Stimulated activated CD4-positive, alpha-beta T cell treated with anti-CD3 and anti-CD28 coated beads, TNF-alpha, amount 100 ng/mL, for 1 hour (primary cell): ENCODE data around the gene MEA1.
A peak's percentile ranks its signal among the peaks of the same experiment; 100 is the strongest.
"Not testable (repeated sequence)": the region's sequence is repeated elsewhere in the genome, so short reads cannot be mapped to it uniquely, and the experiment has no call there.

ENCODE experiments used
- DNase-seq, 3 donors: peaks; one replicate each; pipeline ENCODE4 v3.0.0-alpha.2; 2020; ENCODE audit warnings: low read depth in 3 of 3, low spot score in 1 of 3

The MEA1 gene

DNA sequence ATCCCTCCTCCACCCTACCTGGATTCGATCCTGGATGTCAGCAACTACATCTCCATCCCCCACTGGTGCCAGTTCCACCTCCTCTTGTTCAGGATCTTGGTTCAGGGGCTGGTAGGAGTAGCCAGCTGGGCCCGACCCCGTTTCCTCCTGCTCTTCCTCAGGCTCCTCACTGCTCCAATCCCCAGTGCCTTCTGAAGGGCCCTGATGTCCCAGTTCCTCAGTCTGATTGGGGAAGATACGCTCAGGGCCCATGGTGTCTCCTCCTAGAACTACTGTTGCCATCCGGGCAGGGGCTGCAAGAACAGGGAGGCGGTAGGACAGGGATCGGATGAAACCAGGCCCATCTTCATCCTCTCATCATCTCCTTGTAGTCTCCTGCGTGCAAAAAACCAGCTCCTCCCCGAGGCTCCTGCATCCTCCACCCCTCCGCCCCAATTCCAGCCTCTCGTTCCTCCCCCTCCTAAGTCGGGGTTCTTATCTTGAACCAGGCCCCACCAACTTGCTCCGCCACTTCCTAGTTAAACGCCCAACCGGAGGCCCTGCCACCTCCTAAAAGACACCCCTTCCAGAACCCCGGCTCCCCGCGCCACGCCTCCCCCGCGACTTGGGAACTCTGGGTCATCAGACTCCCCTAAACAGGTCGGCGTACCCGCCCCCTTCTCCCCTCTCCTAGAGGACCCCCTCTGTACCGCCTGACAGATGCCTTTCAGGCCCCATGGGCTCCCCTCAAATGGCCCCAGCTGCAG, 476 bp downstream of the MEA1 start:
- DNase-seq = no peak

DNA sequence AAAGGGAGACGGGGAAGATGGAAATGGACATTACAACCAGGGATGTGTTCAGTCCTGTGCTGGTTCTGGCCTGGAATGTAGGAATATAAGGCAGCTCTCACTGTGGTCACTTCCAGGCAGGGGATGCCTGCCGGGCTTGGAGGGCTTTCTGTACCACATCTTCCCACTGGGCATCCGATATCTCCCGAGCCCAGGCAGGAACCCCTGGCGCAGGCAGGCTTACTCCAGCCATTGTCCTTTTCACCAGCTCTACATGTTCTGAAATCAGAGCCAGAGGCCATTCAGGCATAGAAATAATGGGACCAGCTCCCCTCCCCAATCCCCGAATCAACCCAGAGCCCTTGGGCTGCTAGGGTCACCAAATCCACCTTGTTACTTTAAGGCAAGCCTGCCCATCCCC, 1.4 kb downstream of the MEA1 start:
- DNase-seq = no peak

DNA sequence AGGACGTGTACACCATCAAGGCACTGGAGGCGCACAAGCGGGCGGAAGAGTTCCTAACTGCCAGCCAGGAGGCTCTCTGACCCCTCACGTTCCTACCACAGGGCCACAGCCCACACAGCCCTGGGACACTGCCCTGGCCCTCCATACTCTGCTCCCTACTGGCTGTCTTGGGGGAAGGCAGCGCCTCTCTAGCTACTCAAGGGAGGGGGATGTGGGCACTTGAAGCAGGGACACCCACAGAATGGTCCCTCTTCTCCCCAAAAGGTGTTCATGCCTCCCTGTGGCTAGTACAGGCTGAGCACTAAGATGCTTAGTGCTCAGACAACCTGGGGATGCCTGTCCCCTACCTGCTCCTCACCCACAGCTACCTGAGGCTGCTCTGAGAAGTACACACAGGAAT, 2.5 kb downstream of the MEA1 start:
- no peak for DNase-seq

DNA sequence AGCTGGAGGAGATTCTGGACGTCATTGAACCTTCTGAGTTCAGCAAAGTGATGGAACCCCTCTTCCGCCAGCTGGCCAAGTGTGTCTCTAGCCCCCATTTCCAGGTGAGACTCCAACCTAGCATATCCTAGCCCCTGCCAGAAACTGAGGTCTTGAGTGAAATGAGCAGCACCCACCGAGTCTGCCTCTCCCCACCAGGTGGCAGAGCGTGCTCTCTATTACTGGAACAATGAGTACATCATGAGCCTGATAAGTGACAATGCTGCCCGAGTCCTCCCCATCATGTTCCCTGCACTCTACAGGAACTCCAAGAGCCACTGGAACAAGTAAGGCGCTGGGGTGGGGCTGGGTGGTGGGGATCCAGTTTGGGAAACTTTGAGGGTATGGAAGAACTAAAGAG, 4.6 kb downstream of the MEA1 start:
- DNase-seq = no peak

DNA sequence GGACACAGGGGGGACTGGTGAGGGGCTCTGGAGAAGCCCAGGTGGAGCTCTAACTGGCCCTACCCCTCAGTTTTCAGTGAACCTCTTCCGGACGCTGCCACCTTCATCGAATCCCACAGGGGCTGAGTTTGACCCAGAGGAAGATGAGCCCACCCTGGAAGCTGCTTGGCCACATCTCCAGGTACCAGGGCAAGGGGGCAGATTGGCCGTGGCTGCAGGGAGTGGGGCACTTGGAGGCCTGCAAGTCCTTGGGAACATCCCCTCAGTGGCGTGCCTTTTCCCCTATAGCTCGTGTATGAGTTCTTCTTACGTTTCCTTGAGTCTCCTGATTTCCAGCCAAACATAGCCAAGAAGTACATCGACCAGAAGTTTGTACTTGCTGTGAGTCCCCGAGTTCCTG, 6.6 kb downstream of the MEA1 start:
- DNase-seq = no peak

DNA sequence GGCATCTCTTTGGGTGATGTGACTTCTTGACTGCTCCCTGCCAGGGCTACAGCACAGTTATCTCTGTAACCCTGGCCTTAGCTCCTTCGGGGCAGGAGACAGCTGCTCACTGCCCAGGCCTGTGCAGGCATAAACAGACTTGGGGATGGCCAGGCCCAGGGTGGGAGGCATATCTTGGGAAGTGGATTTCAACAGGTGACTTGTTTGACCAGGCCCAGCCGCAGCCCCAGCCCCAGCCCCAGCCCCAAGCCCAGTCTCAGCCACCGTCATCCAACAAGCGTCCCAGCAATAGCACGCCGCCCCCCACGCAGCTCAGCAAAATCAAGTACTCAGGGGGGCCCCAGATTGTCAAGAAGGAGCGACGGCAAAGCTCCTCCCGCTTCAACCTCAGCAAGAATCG, 7.5 kb downstream of the MEA1 start:
- no peak for DNase-seq

DNA sequence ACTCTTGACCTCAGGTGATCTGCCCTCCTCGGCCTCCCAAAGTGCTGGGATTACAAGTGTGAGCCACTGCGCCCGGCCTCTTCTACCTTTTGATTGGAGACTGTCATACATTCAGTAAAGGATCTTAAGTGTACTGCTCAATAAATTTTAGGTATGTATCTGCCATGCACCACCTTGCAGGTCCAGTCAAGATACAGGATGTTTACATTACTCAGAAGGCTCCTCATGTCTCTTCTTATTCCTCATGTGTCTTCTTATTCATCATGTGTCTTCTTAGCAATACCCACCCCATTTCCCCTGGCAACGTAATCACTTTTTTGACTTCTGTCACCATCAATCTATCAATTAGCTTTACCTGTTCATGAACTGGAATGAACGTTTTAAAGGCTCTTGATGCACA, 7.9 kb downstream of the MEA1 start:
- DNase-seq = no peak

DNA sequence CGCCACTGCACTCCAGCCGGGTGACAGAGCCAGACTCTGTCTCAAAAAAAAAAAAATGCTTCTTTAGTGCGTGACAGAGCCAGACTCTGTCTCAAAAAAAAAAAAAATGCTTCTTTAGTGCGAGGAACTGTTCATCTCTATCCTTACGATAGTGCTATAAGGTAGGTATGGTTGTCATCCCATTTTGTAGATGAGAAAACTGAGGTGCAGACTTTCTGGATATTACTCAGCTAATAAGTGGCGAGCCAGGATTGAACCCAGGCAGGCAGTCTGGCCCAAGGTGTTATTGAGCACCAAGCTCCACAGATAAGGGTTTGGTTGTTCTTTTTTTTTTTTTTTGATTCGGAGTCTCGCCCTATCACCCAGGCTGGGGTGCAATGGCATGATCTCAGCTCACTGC, 11.9 kb downstream of the MEA1 start:
- no peak for DNase-seq

DNA sequence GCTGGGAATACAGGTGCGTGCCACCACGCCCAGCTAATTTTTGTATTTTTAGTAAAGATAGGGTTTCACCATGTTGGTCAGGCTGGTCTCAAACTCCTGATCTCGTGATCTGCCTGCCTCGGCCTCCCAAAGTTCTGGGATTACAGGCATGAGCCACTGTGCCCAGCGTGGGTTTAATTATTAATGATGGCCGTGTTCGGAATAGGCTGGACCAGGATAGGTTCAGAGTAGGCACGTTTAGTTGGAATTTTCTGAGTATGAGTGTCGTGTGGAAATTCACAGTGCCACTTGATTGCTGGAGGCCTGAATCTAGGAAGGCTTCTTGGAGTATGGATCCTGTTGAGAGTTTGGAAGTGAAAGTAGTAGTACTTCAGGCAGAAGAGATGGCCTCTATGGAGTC, 15.5 kb downstream of the MEA1 start:
- not testable (repeated sequence) for DNase-seq

DNA sequence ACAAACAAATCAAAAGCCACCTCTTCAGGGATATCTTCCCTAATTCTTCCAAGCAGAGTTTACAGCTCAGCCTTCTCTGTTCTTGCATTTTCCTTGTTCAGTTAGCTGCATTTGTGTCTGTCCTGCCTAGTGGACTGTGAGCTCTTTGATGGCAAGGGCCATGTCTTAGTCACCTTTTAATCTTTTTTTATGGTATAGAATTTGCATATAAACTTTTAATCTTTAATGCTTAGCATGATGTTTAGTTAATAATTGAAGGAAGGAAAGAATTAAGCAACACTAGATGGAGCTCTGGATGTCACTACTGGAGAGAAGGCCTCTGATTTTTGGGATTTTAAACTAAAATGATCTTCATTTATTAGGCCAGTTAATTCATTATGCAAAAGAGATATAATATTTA, 17.2 kb downstream of the MEA1 start:
- no peak for DNase-seq

DNA sequence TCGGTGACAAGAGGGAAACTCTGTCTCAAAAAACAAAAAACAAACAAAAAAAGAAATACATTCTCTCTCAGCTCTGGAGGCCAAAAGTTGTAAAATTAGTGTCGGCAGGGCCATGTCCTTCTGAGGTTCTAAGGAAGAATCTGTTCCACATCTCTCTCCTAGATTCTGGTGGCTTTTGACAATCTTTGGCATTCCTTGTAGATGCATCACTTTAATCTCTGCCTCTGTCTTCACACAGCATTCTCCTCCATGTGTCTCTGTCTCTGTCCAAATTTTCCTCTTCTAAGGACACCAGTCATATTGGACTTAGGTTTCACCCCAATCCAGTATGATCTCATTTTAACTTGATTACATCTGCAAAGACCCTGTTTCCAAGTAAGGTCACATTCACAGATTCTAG, 20.3 kb downstream of the MEA1 start:
- no peak for DNase-seq

DNA sequence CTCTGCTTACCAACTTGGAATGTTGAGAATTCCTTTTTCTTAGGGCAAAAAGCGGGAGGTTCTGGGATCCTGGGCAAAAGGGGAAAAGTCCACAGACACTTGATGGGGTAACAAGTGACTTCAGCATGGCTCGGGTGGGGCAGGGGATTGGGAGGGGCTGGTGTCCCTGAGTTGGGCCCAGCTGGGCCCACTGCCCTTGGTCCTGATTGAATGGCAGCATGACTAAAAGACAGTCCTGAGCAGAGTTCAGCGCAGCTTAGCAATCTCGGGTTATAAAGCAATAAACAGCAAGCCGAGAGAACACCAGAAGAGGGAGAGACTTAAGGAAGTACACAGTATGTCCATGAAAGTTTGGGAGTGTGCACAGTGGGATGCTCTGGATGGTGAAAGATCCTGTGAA, 23.8 kb downstream of the MEA1 start:
- DNase-seq = no peak

DNA sequence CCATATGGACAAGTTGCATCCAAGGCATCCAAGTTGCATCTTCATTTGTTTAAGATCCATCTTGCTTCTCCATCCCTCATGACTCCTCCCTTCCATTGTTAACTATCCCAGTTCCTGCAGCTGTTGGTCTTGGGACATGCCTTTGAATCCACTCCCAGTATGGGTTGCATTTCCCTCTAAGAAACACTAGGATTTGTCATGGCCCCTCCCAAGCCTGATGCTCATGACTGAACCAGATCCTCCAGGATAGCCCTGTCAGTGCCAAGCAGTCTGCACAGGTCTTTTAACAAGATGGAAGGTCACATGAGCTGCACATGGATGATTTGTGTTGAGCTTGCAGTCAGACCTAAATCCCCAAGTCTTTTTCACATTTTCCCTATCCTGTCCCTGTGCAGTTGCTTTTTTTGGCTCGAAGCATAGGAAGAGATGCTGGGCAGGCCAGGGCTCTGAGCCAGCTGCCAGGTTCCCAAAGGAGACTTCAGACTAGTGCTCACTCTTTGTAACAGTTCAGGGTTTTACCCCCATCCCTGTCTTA, 25.2 kb downstream of the MEA1 start:
- DNase-seq = no peak

DNA sequence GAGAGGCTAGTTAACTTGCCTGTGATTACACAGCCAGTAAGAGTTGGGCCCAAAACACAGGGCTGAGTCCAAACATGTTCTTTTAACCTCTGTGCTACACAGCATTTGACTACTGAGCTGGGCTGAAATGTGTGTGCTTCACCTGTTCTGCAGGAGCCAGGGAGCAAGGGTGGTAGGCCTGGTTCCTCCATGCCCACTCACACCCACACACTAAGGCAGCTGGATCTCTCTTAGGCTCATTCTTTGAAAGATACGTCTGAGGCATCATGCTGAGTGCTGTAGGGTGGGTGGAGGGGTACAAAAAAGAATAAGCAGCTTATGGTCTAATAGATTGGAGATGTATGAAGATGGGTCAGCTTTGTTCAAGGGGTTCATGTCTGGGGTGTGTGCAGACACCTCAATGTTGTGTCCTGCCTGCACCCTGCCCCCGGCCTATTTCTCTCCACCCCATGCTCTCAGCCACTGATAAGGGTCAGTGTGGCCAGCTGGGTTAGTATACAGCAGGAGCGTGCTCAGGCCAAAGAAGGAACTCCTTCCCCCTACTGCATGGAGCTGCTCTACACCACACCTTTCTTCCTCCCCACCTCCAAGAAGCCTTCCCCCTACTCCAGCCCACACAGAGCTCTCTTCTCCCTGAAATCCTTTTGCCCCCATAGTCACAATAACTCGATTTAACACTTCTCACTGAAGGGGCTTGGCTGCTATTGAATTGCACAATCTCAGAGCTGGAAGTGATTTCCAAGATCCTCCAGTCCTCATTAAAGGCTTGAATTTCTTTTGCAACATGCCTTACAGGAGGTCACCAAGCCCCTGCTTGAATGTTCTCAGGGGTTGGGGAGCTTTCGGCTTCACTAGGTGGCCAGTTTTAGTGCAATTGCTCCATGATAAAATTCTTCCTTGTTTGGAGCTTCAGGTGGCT, 26.0 kb downstream of the MEA1 start:
- no peak for DNase-seq

DNA sequence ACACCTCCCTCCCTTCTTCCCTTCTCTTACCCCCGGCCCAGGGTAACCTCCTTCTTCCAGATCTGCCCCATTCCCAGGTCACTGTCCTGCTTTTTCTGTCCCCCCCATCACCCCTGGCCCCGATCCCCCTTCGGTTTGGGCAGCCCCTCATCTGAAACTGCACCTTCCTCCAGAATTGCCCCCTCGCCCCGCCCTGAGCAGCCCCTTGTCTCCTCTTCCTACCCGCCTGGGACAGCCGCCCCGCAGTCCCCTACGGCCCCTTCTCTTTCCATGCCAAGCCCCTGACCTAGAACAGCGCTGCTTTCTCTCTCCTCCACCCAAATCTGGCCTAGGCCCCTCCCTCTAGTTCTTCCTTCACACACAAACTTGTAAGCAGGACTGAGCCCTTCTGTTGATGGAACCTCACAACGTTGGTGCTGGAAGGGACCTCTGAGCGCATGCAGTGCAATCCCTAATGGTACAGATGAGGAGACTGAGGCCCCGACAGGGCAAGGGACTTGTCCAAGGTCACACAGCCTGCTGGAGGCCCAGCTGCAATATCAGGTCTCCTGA, 28.7 kb downstream of the MEA1 start:
- DNase-seq = no peak

DNA sequence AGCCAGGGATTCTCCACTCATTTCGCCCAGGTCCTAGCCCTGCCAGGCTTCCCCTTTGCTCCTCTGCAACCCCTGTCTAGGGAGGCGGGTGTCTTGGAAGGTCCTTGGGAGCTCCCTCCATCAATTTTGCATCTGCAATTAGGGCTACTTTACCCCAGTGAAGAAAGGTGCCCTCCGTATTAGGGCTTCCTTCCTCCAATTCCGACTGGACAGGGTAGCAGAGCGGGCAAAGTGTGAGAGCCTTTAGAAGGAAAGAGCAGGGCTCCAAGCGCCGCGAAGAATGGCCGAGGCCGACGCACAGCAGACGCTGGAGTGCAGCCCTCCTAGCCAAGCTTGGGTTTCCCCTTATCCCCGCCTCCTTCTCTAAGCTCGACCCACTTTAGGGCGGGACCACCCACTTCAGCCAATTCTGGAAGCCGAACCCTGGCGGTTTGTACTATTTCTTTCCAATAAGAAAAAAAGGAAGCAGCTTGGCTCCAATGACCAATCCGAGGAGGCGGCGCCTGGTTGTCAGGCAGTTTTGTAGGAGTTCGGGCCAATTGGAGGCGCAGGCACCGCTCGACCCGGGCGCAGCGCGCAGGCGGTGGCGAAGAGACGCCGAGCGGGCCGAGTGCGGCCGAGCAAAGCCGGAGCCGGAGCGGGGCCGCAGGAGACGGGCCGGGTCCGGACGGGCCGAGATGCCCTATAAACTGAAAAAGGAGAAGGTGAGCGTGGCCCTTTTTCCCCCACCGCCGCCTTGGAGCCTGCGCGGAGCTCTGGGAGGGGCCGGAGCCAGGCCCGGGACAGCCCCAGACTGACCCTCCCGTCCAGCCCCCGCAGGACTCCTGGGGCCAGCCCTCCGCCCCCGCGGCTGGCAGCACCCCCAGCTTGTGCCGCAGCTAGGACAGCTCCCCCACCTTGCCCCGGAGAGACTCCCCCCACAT, 29.5 kb downstream of the MEA1 start, which contains the start of gene PPP2R5D:
PPP2R5D (plus strand) TSS at position 570 of the 923 bp plus-strand sequence; CDS start at position 678, 108 bp downstream.
- peak; percentile 88 to 92 (median 88) for DNase-seq

DNA sequence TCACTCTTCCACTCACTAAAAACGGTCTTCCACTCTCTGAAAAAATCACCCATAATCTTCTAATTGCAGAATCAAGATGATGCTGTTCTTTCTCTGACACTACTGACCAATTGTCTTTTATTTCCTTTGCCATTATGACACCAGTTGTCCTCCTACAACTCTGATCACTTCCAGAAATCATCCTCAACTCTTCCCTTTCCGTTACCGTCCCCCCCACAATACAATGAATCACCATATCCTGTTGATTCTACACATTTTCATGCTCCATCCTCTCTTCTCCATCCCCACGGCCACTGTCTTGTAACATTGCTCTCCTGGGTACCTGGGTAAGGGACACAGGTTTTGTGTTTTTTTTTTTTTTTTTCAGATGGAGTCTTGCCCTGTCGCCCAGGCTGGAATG, 31.9 kb downstream of the MEA1 start:
- DNase-seq = no peak

DNA sequence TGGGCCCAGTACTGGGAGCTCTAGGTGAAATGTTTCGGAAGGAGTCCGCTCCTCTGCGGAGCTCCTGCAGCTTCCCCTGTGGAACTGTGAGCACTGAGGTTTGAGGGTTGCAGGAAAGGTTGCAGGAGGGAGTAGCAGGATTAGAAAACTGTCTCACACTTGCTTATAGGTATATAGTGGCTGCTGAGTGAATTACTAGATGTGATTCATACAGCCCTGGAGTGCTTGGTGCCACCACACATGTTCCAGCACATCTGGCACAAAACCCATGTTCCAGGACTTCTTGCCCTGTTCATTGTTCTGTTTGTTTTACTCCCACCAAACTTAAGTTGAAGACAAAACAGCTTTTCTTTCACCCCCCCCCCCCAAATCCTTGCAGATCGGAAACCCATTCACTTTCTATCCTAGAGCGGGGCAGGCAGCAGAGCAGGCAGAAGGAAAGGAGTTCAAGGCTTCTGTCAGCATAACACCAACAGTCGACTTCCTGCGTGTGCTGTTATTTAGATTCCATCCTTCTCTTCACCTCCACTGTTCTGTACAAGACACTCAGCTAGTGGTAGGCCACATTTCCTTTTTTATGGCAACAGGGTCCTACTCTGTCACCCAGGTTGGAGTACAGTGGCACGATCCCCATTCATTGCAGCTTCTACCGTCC, 34.1 kb downstream of the MEA1 start:
- DNase-seq = no peak

DNA sequence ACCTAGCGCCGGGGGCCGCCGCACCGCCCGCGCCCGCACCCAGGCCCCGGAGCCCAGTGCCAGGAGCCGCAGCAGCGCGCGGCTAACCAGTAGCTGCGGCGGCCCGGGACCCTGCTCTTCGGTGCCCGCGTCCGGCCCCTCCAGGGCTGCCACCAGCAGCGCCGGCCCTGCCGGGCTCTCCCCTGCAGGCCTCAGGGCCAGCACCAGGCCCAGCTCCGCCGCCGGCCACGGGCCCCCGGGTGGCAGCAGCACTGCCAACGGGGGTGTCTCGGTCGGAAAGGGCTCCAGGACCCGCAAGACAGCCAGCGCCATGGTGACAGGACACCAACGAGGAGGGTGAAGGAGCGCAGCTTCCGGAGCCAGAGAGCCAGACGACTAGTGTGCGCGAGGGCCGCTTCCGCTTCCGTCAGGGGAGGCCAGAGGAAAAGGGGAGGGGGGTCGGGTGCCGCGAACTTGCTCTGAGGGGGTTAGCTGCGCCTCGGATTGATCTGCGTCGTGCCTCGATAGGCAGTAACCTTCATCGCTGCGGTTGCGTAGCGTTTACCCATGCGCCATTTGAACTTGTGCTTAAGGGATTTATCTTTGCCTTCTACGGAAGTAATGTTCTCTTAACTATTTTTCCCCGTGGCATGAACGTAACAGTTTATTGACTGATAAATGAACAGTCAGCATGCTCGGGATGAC, 34.8 kb downstream of the MEA1 start, which contains the start of gene PEX6:
PEX6 (minus strand) TSS at position 343 of the 684 bp plus-strand sequence; CDS start at position 312, 31 bp downstream.
- DNase-seq = peak; percentile 71 to 86 (median 78)

DNA sequence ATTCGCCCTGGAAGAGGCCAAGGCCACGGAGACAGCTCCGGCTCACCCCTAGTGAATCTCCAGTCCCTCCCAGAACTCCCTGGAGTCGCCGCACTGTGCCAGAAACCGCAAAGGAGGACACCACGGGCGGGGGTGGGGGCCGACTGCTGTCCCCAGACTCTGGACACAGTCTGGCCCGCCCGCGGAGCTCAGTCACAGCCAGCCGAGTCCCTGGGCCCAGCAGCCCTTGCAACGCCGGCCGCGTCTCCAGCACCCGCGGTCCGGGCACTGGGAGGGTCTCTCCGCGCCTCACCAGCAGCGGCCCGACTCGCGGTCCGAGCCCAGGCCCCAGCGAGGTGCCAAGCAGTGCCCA, 35.3 kb downstream of the MEA1 start:
- no peak for DNase-seq
